IPS DF 19.7 (cell line): ENCODE measurements around the gene KISS1R.

Source experiments
- DNase-seq: peaks from one replicate; pipeline ENCODE4 v3.0.0-alpha.2; 2013; ENCODE audit warnings: low read depth, low spot score

Gene KISS1R

GRCh38 chr19:936175-936546 lies 19.0 kb downstream of the KISS1R start:
- no peak for DNase-seq

GRCh38 chr19:937259-937694 lies 20.1 kb downstream of the KISS1R start:
- no peak for DNase-seq

DNA sequence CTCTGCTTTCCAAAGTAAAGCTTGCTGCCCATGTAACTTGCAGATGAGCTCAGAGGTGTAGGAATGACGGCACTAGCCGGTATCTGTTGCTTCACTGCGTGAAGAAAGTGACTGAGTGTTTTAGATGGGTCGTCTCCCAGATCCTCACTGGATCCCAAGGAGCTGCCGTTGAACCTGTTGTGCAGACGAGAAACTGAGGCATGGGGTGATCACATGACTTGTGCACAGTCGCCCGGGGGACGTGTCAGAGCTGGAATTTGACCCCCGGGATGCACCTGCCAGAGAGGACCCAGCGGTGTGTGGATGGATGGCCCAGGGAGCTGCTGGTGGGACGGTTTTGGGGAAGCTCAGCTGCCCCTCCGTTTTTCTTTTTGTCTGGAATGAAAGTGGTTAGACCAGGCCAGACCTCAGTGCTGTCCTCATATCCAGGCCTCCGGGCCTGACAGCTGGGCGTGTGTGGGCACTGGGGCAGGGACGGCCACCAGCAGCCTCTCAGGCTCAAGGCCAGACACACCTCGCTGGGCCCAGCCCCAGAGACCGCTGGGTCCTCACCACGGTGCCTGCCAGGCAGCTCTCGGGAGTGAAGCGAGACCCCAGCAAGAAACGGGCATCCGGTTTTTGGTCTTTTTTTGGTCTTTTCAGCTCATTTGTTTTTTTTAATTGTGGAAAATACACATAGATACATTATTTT lies 21.2 kb downstream of the KISS1R start:
- no peak for DNase-seq

- no peak for DNase-seq
These were observed 22.3 kb downstream of the KISS1R start for GRCh38 chr19:939439-939838.

GRCh38 chr19:939922-940321 lies 22.8 kb downstream of the KISS1R start:
- no peak for DNase-seq

DNA sequence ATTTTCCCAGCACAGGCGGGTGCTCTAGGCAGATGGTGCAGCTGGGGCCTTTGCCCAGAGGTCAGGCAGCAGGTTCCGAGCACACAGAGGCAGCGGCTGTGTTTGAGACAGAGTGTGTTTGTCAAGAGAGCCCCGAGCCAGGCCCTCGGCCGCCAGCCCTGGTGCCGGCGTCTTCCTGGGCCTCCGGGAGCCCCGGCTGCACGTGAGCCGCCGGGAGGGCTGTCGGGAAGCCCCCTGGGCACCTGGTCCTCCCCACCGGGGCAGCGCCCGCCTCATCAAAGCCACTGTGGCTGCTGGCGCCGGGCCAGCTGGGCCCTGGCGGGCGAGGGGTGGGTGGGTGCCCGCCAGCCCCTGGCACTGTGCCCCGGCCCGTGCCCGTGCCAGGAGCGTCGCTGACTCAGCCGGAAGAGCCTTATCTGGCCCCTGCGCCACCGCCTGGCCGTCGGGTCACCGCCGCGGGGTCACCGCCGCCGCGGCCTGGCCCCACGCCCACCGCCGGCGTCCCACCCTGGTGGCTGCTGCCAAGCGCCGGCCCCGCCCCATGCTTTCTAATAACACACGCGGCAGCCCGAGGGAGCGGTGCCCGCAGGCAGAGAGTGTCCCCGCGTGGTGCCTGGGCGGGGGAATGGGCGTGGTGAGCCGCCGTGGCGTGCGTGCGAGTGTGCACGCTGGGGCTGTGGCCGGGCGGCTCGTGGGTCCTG lies 23.6 kb downstream of the KISS1R start:
- DNase-seq: no peak

DNA sequence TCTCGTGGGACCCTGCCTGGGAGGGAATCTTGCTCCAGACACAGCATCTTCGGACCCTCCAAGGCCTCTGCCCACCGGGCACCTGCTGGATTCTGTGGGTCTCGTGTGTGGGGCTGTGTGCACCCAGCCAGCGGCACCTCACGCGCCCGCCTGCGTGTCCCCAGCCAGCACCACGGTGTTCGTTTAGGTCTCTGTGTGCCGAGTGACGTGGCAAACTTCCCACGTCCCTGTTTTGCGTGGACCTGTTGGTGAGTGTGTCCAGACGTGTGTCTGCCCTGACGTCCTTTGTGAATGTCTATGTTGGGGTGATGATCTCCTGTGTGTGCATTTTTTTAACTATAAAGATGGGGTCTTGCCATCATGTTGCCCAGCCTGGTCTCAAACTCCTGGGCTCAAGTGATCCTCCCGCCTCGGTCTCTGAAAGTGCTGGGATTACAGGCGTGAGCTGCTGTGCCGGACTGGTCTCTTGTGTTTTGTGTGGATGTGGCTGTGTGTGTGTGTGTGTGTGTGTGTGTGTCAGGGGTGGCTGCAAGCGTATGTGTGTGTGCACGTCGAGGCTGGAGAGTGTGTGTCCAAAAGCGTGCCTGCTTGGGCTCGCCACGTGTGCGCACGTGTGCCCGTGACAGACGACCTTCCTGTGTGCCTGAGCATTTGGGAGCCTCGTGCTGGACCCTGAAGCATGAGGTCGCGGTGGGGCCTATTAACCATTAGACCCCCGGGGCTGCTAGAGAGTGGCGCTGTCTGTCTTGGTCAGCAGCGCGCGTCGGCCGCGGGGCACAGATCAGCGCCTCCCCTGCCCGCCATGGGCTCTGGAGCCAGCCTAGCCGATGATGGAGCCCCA lies 24.4 kb downstream of the KISS1R start:
- DNase-seq: no peak

DNA sequence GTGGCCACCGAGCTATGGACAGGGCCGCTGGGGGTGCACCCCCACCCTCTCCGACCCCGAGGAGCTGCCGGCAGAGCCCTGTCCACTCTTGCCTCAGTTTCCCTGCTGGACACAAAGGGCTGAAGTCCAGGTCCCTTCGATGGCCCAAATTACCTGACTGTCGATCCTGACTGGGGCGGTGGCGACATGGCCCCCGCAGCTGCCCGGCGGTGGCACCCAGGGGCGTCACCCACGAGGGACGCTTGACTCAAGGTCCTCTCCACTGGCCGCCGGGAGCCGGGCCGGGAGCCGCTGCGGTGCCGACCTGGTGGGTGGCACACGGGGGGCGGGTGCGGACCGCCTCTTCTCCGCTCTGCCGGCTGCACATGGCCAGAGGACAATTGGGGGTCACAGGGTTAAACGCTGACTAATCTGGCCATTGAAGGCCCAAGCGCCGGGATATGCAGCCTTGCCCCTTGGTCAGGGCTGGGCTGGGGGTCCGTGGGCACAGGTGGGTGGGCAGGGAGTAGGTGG lies 25.1 kb downstream of the KISS1R start:
- DNase-seq: no peak

DNA sequence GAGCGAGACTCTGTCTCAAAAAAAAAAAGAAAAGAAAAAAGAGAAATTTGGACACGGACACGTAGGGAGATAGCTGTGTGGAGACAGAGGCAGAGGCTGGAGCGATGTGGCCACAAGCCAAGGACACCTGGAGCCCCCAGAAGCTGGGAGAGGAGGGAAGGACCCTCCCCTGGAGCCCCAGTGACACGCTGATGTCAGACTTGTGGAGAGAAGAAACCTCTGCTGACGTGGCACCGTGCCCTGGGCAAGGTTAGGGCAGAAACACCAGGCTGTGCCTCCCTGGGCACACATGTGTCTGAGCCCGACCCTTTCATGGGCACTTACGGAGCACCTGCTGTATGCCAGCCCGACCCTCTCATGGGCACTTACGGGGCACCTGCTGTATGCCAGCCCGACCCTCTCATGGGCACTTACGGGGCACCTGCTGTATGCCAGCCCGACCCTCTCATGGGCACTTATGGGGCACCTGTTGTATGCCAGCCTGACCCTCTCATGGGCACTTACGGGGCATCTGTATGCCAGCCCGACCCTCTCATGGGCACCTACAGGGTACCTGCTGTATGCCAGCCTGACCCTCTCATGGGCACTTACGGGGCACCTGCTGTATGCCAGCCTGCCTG lies 26.5 kb downstream of the KISS1R start:
- DNase-seq: no peak

- no peak for DNase-seq
These were observed 27.0 kb downstream of the KISS1R start for GRCh38 chr19:944171-944567.

DNA sequence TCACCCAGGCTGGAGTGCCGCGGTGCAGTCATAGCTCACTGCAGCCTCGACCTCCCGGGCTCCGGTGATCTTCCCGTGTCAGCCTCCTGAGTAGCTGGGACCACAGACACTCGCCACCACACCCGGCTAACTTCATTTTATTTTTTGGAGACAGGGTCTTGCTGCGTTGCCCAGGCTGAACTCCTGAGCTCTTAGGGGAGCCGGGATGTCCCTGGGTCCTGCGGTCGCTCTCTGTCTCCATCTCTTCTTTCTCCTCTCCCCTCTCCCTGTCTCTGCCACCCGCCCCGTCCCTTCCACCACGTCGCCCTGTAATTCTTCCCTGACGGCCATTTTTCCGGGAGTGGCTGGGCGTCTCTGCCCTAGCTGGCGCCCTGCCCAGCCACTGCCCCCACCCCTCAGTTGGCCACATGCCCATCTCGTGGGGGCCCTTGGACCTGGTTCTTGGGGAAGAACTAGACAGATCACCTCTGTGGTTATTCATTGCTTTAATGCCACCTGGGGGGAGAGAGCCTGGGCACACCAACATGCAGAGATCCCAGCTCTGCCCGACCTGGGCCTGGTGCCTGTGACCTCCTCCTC lies 27.6 kb downstream of the KISS1R start:
- DNase-seq: no peak

DNA sequence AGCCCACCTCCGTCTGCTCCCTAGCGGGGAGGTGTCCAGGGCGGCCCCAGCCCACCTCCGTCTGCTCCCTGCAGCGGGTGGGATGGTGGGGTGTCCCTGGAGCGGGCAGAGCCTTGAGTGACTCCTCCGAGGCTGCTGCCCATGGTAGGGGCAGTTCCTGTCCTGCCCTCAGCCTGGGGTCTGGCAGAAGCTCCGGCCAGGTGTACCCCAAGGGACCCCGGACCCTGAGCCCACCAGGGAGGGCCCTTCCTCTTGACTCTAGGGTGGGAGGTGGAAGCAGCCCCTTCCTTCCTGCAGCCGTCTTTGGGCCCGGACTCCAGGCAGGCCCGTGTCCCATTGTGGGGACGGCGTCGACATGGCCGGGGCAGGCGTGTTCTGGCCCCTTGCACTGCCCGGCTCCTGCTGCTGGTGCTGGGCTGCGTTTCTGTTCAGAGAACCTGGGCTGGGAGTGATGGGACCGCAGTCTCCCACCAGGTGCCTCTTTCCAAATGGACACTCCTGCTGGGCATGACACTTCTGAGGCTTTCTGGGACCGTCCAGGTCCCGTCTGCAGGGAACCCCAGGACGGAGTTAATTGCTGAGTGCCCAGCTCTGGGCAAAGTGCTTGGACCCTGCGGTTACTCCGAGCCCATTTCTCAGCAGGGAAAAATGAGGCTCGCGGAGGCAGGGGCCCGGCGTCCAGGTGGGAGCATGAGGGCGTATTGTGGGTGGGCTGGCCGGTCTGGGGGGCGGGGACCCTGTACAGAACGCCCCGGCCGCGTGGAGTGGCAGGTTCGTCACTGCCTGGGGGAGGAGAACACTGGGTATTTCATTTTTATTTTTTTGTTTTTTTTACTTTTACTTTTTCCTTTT lies 28.5 kb downstream of the KISS1R start:
- DNase-seq: no peak

- no peak for DNase-seq
These were observed 30.1 kb downstream of the KISS1R start for GRCh38 chr19:947090-947706.

- no peak for DNase-seq
These were observed 30.8 kb downstream of the KISS1R start for GRCh38 chr19:947707-948539.

DNA sequence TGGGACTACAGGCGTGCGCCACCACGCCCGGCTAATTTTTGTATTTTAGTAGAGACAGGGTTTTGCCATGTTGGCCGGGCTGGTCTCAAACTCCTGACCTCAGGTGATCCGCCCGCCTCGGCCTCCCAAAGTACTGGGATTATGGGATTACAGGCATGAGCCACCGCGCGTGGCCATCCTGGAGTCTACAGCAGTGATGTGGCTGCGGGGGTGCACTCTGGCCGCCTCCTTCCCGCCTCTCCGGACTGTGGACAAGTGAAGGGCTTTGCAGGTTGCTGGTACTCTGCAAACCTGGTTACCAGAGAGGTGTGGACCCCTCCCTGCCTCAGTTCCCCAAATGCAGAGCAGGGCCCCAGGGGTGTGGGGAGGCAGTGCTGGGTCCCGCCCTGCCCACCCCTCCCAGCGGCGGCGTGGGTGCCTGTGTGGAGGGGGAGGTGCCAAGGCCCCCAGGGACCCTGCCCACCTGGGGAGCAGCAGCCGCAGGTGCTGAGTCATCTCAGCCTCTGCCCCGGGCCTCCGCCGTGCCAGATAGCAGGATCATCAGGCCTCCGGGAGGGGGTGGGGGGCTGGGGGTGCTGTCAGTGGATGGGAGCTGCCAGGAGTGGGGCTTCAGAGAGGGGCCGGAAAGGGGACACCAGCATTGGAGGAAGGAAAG lies 31.8 kb downstream of the KISS1R start:
- DNase-seq: no peak

DNA sequence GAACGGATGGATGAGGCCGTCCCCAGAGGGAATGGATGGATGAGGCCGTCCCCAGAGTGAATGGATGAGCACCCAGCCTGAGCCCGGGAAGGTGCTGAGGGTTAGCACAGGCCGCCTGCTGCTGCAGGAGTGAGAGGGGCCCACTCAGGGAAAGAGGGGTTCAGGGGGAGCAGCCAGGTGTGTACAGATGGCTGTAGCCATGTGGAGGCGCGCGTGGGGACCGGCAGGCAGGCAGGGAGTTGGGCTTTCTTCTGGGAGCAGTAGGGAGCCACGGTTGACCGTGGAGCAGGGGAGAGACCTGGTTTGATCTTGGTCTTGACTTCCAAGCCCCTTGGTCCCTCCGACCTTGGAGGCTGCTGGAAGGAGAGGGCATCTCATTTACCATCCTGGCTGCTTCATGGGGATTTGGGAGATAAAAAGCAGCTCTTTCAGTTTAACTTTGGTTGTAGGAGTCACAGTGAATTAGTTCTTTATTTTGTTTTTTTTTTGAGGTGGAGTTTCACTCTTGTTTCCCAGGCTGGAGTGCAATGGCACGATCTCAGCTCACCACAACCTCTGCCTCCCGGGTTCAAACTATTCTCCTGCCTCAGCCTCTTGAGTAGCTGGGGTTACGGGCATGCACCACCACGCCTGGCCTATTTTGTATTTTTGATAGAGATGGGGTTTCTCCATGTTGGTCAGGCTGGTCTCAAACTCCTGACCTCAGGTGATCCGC lies 33.4 kb downstream of the KISS1R start:
- DNase-seq: no peak

GRCh38 chr19:952049-952679 lies 35.0 kb downstream of the KISS1R start:
- no peak for DNase-seq
